ENCODE data around the gene MEP1A.
"Not testable (repeated sequence)": the region's sequence is repeated elsewhere in the genome, so short reads cannot be mapped to it uniquely, and the experiment has no call there.

MEP1A gene

GRCh38 chr6:46792635-46793034 lies 554 bp upstream of the MEP1A start:
- Mint-ChIP-seq H3K4me3 (no peak overlapping the region), H3K27ac (no peak overlapping the region), H3K9me3 (no peaks in the 10 kb centered on the region), H3K36me3 (no peaks in the 10 kb centered on the region), H3K4me1 (no peaks in the 10 kb centered on the region), H3K27me3 (peaks cover 7% of the 10 kb centered on the region)

GRCh38 chr6:46794068-46794467 lies 879 bp downstream of the MEP1A start:
- H3K9me3 Mint-ChIP-seq = no peaks in the 10 kb centered on the region
- no peaks in the 10 kb centered on the region for H3K36me3 Mint-ChIP-seq
- H3K27me3 Mint-ChIP-seq = peaks cover 5% of the 10 kb centered on the region
- H3K4me3 Mint-ChIP-seq = no peak overlapping the region
- no peaks in the 10 kb centered on the region for H3K4me1 Mint-ChIP-seq
- H3K27ac Mint-ChIP-seq = no peak overlapping the region

DNA sequence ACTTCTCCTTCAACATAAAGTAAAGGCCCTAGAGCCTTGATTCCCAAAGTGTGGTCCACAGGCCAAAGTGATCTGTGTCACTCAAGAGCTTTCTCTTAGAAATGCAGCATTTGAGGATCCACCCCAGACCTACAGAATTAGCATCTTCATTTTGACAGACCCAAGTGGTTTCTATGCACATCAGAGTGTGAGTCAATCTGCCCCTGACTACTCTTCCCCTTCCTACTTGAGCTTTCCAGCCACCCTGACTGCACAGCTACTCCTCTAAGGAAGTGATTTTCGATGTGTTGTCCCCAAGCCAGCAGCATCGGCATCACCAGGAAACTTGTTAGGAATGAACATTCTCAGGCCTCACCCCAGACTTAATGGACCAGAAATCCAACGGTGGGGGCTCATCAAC lies 2.6 kb downstream of the MEP1A start:
- Mint-ChIP-seq H3K36me3 (no peaks in the 10 kb centered on the region), H3K9me3 (no peaks in the 10 kb centered on the region), H3K27me3 (peaks cover 7% of the 10 kb centered on the region), H3K27ac (no peak overlapping the region), H3K4me1 (no peaks in the 10 kb centered on the region), H3K4me3 (no peak overlapping the region)

DNA sequence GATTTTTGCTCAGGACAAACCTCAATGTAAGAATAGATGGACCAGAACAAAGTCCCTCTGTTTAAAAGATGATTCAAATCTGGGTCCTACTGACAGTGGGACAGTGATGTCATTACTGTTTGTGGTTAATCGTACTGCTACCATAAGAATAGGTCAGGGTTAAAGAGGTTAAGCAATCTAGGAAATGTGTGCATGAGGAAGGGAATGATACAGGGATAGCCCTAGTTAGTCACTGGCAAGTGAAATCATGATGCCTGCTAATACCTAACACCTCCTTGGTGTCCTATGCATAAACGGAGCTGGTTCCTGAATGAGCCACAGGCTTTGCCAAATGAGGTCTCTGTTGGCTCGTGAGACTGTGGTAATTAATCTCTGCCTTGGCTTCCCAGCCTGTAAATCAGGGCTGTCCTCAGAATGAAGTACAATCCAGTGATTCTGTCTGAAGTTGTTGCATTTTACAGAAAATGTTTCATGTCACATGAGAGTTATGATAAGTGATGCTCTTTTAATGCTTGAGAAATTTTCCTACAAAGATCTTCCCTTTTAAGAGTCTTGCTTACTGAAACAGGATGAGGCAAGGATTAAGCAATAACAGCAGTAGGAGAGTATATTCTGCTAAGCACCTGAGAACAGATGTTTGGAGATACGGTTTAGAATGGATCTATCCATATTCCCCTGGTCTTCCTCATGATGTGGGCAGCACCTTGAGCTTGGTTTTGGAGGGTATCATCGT lies 3.8 kb downstream of the MEP1A start:
- Mint-ChIP-seq H3K27ac (no peak overlapping the region), H3K4me1 (no peaks in the 10 kb centered on the region), H3K9me3 (no peaks in the 10 kb centered on the region), H3K36me3 (no peaks in the 10 kb centered on the region), H3K4me3 (no peak overlapping the region), H3K27me3 (peaks cover 7% of the 10 kb centered on the region)

DNA sequence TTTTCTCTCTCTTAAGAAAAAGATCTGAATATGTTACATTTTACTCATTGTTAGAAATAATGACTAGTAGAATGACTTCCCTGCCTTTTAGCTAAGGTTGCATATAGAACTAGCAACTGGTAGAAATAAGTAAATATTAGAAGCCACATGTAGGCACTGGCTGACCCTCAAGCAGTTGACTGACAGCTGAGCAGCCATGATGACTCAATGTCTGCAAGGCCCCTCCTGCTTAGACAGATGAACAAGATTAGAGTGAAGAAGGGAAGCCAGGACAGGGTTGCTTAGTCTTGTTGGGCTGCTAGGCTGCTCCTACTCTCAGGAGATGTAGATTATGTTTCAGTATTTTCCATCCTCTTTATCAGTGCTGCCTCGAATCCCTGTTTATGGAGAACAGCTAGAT lies 6.5 kb downstream of the MEP1A start:
- H3K4me1 Mint-ChIP-seq = no peaks in the 10 kb centered on the region
- no peak overlapping the region for H3K4me3 Mint-ChIP-seq
- H3K27me3 Mint-ChIP-seq = peaks cover 10% of the 10 kb centered on the region
- no peaks in the 10 kb centered on the region for H3K36me3 Mint-ChIP-seq
- H3K9me3 Mint-ChIP-seq = no peaks in the 10 kb centered on the region
- H3K27ac Mint-ChIP-seq = no peak overlapping the region

GRCh38 chr6:46808806-46809205 lies 15.6 kb downstream of the MEP1A start:
- Mint-ChIP-seq H3K4me3 (no peak overlapping the region), H3K9me3 (peaks cover 5% of the 10 kb centered on the region), H3K27ac (no peak overlapping the region), H3K4me1 (no peaks in the 10 kb centered on the region), H3K27me3 (peaks cover 27% of the 10 kb centered on the region), H3K36me3 (no peaks in the 10 kb centered on the region)

- no peaks in the 10 kb centered on the region for H3K36me3 Mint-ChIP-seq
- no peak overlapping the region for H3K4me3 Mint-ChIP-seq
- H3K27me3 Mint-ChIP-seq = peaks cover 29% of the 10 kb centered on the region
- H3K9me3 Mint-ChIP-seq = peaks cover 14% of the 10 kb centered on the region
- H3K4me1 Mint-ChIP-seq = no peaks in the 10 kb centered on the region
- no peak overlapping the region for H3K27ac Mint-ChIP-seq
Measured at GRCh38 chr6:46815130-46815529, 21.9 kb downstream of the MEP1A start.

GRCh38 chr6:46816626-46817025 lies 23.4 kb downstream of the MEP1A start:
- Mint-ChIP-seq H3K27me3 (peaks cover 21% of the 10 kb centered on the region), H3K4me3 (no peak overlapping the region), H3K36me3 (no peaks in the 10 kb centered on the region), H3K9me3 (peaks cover 8% of the 10 kb centered on the region), H3K4me1 (no peaks in the 10 kb centered on the region), H3K27ac (no peak overlapping the region)

DNA sequence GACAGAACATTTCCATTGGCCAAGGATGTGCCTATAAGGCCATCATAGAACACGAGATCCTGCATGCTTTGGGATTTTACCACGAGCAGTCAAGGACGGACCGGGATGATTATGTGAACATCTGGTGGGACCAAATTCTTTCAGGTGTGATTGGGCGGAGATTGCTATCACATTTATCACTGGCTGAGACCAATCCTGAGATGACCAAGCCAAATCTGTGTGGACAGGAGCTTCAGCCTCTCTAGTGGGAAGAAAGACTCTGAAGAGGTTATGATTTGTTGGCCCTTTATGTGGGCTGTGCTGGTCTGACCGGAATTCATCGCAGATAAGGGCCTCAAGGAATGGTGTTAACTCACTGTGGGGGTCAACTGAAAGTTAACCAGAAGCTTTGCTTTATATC lies 26.4 kb downstream of the MEP1A start:
- Mint-ChIP-seq H3K27ac (no peak overlapping the region), H3K27me3 (peaks cover 10% of the 10 kb centered on the region), H3K9me3 (peaks cover 2% of the 10 kb centered on the region), H3K4me1 (no peaks in the 10 kb centered on the region), H3K4me3 (no peak overlapping the region), H3K36me3 (no peaks in the 10 kb centered on the region)

GRCh38 chr6:46821458-46821881 lies 28.3 kb downstream of the MEP1A start:
- Mint-ChIP-seq H3K36me3 (no peaks in the 10 kb centered on the region), H3K9me3 (no peaks in the 10 kb centered on the region), H3K27me3 (peaks cover 4% of the 10 kb centered on the region), H3K4me3 (no peak overlapping the region), H3K27ac (no peak overlapping the region), H3K4me1 (no peaks in the 10 kb centered on the region)

DNA sequence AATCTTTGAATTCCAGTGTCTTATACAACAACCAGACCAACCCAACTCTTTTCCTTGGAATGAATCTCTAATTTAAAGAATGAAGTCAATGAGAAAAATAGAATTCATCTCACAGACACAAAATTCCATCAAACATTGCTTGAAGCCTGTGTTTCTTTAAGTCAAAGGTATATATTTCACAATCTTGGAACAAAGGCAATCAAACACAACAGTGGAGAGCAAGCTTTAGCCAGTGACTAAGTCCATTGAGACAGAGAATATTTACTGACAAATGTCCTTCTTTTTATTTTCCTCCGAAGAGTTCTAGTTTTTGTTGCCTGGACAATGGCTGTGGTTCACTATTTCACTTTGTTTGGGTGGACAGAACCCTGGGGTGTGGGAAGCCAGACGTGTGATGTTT lies 35.8 kb downstream of the MEP1A start:
- no peaks in the 10 kb centered on the region for H3K9me3 Mint-ChIP-seq
- peaks cover 7% of the 10 kb centered on the region for H3K27me3 Mint-ChIP-seq
- H3K4me3 Mint-ChIP-seq = no peak overlapping the region
- no peak overlapping the region for H3K27ac Mint-ChIP-seq
- no peaks in the 10 kb centered on the region for H3K36me3 Mint-ChIP-seq
- H3K4me1 Mint-ChIP-seq = no peaks in the 10 kb centered on the region

DNA sequence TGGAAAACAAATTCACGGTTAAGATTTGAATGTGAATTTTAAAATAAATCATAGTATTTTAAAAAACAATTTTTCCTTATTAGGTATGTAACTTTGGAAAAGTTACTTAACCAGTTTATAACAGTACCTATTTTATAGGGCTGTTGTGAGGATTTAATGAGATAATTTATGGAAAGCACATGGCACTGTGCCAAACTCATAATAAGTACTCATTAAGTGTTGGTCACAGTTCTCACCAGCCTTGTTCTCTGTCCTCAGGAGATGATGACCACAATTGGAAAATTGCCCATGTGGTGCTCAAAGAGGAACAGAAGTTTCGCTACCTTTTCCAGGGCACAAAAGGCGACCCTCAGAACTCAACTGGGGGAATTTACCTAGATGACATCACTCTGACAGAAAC lies 39.6 kb downstream of the MEP1A start:
- Mint-ChIP-seq H3K9me3 (no peaks in the 10 kb centered on the region), H3K27me3 (peaks cover 9% of the 10 kb centered on the region), H3K27ac (no peak overlapping the region), H3K4me1 (no peaks in the 10 kb centered on the region), H3K36me3 (no peaks in the 10 kb centered on the region), H3K4me3 (no peak overlapping the region)

- not testable (repeated sequence) for H3K27ac Mint-ChIP-seq, H3K4me3 Mint-ChIP-seq, H3K9me3 Mint-ChIP-seq, H3K4me1 Mint-ChIP-seq, H3K27me3 Mint-ChIP-seq, H3K36me3 Mint-ChIP-seq
Measured at GRCh38 chr6:46834257-46834916, 41.2 kb downstream of the MEP1A start.

GRCh38 chr6:46834991-46835390 lies 41.8 kb downstream of the MEP1A start:
- not testable (repeated sequence) for H3K27ac Mint-ChIP-seq, H3K36me3 Mint-ChIP-seq, H3K4me1 Mint-ChIP-seq, H3K4me3 Mint-ChIP-seq, H3K27me3 Mint-ChIP-seq, H3K9me3 Mint-ChIP-seq

DNA sequence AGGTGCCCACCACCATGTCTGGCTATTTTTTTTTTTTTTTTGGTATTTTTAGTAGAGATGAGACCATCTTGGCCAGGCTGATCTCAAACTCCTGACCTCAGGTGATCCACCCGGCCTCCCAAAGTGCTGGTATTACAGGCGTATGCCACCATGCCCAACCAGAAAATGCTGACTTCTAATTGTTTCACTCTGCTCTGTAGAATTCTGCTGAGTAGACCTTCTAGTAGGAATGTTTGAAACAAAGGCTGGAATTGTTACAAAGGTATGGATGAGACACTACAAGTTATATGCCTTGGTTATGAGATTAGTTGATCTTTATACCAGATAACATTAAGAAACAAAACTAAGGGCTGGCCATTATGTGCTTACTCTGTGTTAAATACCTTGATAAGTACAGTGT lies 44.8 kb downstream of the MEP1A start:
- H3K36me3 Mint-ChIP-seq = no peaks in the 10 kb centered on the region
- peaks cover 2% of the 10 kb centered on the region for H3K27me3 Mint-ChIP-seq
- no peaks in the 10 kb centered on the region for H3K9me3 Mint-ChIP-seq
- no peaks in the 10 kb centered on the region for H3K4me1 Mint-ChIP-seq
- H3K4me3 Mint-ChIP-seq = no peak overlapping the region
- no peak overlapping the region for H3K27ac Mint-ChIP-seq

DNA sequence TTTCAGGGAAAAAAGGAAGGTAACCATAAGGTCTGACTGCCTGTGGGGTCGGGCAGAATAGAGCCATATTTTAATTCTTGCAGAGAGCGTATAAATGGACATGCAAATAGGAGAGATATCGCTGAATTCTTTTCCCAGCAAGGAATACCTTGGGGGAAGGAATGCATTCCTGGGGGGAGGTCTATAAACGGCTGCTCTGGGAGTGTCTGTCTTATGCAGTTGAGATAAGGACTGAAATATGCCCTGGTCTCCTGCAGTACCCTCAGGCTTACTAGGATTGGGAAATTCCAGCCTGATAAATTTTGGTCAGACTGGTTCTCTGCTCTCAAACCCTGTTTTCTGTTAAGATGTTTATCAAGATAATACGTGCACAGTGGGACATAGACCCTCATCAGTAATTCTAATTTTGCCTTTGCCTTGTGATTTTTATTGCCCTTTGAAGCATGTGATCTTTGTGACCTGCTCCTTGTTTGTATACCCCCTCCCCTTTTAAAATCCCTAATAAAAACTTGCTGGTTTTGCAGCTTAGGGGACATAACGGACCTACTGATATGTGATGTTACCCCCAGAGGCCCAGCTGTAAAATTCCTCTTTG lies 49.2 kb downstream of the MEP1A start:
- not testable (repeated sequence) for H3K9me3 Mint-ChIP-seq, H3K36me3 Mint-ChIP-seq, H3K4me3 Mint-ChIP-seq, H3K4me1 Mint-ChIP-seq, H3K27ac Mint-ChIP-seq, H3K27me3 Mint-ChIP-seq

All from activated naive CD4-positive, alpha-beta T cell treated with anti-CD3 and anti-CD28 coated beads, Interleukin-2, amount 50 U/mL, for 24 hours (primary cell).